ENCODE measurements around the gene GIGYF2.
"Not testable (repeated sequence)": the region's sequence is repeated elsewhere in the genome, so short reads cannot be mapped to it uniquely, and the experiment has no call there.

GIGYF2 gene

DNA sequence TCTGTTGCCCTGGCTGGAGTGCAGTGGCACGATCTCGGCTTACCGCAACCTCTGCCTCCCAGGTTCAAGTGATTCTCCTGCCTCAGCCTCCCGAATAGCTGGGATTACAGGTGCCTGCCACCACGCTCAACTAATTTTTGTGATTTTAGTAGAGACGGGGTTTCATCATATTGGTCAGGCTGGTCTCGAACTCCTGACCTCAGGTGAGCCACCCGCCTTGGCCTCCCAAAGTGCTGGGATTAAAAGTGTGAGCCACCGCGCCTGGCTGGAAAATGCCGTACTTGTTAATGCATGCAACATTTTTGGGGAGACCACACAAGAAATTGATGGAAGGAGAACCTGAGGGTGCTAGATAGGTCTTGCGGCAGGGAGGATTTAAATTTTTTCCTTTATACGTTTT, 6.0 kb upstream of the GIGYF2 start:
- H3K4me1 ChIP-seq (ENCODE audit: control insufficient read depth, insufficient read depth, low read length); H3K27me3 ChIP-seq (ENCODE audit: control insufficient read depth, insufficient read depth, low read length); H3K9me3 ChIP-seq (replicated peaks; ENCODE audit: low read length); H3K4me3 ChIP-seq (ENCODE audit: low read length); H3K36me3 ChIP-seq (ENCODE audit: insufficient read depth, low read length); H3K4me2 ChIP-seq (ENCODE audit: low read length); H3K9ac ChIP-seq (ENCODE audit: low read depth, low read length): not testable (repeated sequence)

DNA sequence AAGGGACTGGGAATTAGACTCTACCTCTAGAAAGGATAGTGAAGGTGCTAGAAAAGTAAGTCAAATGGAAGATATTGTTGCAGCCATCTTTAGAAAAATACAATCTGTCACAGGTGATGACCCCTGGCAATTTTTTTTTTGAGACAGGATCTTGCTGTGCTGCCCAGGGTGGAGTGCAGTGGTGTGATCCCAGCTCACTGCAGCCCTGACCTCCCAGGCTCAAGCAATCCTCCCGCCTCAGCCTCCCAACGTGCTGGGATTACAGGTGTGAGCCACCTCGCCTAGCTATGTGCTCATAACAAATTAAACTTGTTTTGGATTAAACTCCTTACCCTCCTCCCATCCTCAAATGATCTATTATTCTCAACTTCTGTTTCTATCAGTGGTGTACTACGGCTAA, 3.8 kb upstream of the GIGYF2 start:
- H3K4me3 ChIP-seq (ENCODE audit: low read length): no peak overlapping the region
- H3K27me3 ChIP-seq (ENCODE audit: control insufficient read depth, insufficient read depth, low read length): no peaks in the 10 kb centered on the region
- H3K4me2 ChIP-seq (ENCODE audit: low read length): no peak overlapping the region
- no peaks in the 10 kb centered on the region for H3K36me3 ChIP-seq (ENCODE audit: insufficient read depth, low read length)
- H3K4me1 ChIP-seq (ENCODE audit: control insufficient read depth, insufficient read depth, low read length): peaks cover 6% of the 10 kb centered on the region
- no peak overlapping the region for H3K9ac ChIP-seq (ENCODE audit: low read depth, low read length)
- no peaks in the 10 kb centered on the region for H3K9me3 ChIP-seq (replicated peaks; ENCODE audit: low read length)

DNA sequence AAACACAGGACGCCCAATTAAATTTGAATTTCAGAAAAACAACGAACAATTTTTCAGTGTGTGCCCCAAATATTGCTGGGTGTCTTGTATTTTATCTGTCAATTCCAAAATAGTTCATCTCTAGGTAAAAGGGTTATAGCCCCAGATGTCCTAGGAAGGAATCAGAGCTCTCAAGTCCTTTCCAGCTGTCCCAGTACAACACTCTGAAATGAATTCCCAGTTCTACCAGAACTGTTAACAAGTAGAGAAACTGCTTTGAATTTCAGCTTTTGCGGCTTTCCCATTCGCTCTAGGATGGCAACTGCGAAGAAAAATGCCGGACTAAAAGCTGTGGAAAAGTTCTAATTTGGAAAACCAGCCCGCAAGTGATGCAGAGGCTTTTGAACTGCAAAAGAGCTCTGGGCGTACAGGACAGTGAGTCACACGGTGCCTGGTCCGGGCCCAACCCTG, 497 bp upstream of the GIGYF2 start:
- Histone ChIP-seq H3K9ac (ENCODE audit: low read depth, low read length) (peak overlapping the region; percentile 78), H3K36me3 (ENCODE audit: insufficient read depth, low read length) (no peaks in the 10 kb centered on the region), H3K4me2 (ENCODE audit: low read length) (peak overlapping the region; percentile 95), H3K9me3 (replicated peaks; ENCODE audit: low read length) (no peaks in the 10 kb centered on the region), H3K27me3 (ENCODE audit: control insufficient read depth, insufficient read depth, low read length) (no peaks in the 10 kb centered on the region), H3K4me1 (ENCODE audit: control insufficient read depth, insufficient read depth, low read length) (peaks cover 19% of the 10 kb centered on the region), H3K4me3 (ENCODE audit: low read length) (peak overlapping the region; percentile 96)

DNA sequence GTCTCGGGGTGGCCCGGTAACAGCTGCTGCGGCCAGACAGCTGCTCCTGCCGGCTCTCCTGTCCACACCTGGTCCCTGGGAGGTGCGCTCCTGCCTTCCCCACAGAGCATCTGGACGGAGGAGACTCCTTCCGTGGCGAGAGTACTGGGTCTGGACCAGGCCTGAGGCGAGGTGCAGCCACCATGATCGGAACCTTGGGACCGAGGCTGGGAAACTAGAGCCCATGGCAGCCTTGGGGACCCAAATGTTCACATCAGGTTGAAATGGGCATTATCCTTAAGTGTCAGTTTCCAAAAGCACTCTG, 628 bp downstream of the GIGYF2 start:
- Histone ChIP-seq H3K27me3 (ENCODE audit: control insufficient read depth, insufficient read depth, low read length) (no peaks in the 10 kb centered on the region), H3K36me3 (ENCODE audit: insufficient read depth, low read length) (no peaks in the 10 kb centered on the region), H3K9ac (ENCODE audit: low read depth, low read length) (peak overlapping the region; percentile 96), H3K4me2 (ENCODE audit: low read length) (peak overlapping the region; percentile 84), H3K4me1 (ENCODE audit: control insufficient read depth, insufficient read depth, low read length) (peaks cover 19% of the 10 kb centered on the region), H3K9me3 (replicated peaks; ENCODE audit: low read length) (no peaks in the 10 kb centered on the region), H3K4me3 (ENCODE audit: low read length) (peak overlapping the region; percentile 96)

DNA sequence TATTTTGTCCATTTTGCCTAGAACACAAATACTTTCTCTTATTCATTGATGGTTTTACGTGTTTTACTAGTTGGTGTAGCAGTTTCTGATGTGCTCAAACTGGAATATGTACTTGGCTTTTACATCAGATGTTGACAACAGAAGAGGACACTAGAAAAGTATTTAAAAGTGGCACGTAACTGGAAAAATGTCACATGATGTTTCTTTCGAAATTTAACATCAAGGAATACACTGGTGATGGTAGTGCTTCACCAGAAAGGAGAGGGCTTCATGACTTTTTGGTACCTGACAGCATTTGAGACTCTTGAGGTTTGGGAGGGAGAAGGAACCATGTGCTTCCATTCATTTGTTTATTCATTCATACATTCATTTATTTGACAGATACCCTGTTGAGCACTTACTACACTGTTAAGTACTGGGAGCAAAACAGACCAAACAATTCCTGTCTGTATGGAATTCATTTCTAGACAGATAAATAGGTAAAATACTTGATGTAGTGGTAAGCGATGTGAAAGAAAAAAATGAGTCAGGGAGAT, 1.5 kb downstream of the GIGYF2 start:
- Histone ChIP-seq H3K4me3 (ENCODE audit: low read length) (peak overlapping the region; percentile 96), H3K4me2 (ENCODE audit: low read length) (peak overlapping the region; percentile 84), H3K36me3 (ENCODE audit: insufficient read depth, low read length) (peaks cover 4% of the 10 kb centered on the region), H3K9me3 (replicated peaks; ENCODE audit: low read length) (no peaks in the 10 kb centered on the region), H3K4me1 (ENCODE audit: control insufficient read depth, insufficient read depth, low read length) (peaks cover 19% of the 10 kb centered on the region), H3K27me3 (ENCODE audit: control insufficient read depth, insufficient read depth, low read length) (no peaks in the 10 kb centered on the region), H3K9ac (ENCODE audit: low read depth, low read length) (peak overlapping the region; percentile 96)

DNA sequence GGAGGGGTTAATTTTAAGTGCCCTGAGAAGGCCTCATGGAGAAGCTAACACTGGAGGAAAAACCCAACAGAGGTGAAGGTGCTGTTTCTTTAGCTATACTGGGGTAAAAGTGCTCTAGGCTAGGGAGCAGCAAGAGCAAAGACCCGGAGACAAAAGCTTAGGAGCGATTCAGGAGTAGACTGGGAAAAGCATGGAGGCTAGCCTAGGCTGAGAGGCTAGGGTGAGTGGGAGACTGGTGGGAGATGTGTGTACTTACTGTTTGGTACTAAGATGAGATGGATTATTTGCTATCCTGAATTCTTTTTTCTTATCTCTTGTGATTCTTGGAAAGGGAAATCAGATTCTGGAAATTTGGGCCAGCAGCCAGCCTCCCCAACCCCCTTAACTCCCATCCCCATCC, 2.0 kb downstream of the GIGYF2 start:
- peak overlapping the region; percentile 96 for H3K4me3 ChIP-seq (ENCODE audit: low read length)
- peaks cover 19% of the 10 kb centered on the region for H3K4me1 ChIP-seq (ENCODE audit: control insufficient read depth, insufficient read depth, low read length)
- H3K4me2 ChIP-seq (ENCODE audit: low read length): peak overlapping the region; percentile 84
- H3K36me3 ChIP-seq (ENCODE audit: insufficient read depth, low read length): peaks cover 8% of the 10 kb centered on the region
- peak overlapping the region; percentile 96 for H3K9ac ChIP-seq (ENCODE audit: low read depth, low read length)
- no peaks in the 10 kb centered on the region for H3K27me3 ChIP-seq (ENCODE audit: control insufficient read depth, insufficient read depth, low read length)
- no peaks in the 10 kb centered on the region for H3K9me3 ChIP-seq (replicated peaks; ENCODE audit: low read length)

DNA sequence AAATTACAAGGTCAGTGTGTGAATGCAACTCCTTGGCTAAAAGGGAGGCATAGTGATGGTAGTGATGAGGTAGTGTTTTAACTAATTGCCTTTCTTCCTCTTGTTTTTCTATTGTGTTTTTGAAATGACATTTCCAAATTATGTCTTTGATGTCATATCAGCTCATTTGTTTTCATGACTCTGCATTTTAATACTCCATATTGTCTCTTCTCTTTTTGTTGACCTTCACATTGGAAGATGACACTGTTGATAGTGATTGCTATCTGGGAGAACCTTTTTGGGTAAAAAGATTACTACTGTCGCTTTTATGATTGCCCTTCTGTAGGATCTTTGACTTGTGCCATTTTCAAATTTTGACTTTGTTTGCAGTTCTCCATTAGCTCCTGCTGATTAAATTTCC, 3.0 kb downstream of the GIGYF2 start:
- Histone ChIP-seq H3K9me3 (replicated peaks; ENCODE audit: low read length) (no peaks in the 10 kb centered on the region), H3K27me3 (ENCODE audit: control insufficient read depth, insufficient read depth, low read length) (no peaks in the 10 kb centered on the region), H3K36me3 (ENCODE audit: insufficient read depth, low read length) (peaks cover 8% of the 10 kb centered on the region), H3K4me1 (ENCODE audit: control insufficient read depth, insufficient read depth, low read length) (peaks cover 19% of the 10 kb centered on the region), H3K9ac (ENCODE audit: low read depth, low read length) (no peak overlapping the region), H3K4me2 (ENCODE audit: low read length) (peak overlapping the region; percentile 84), H3K4me3 (ENCODE audit: low read length) (no peak overlapping the region)

DNA sequence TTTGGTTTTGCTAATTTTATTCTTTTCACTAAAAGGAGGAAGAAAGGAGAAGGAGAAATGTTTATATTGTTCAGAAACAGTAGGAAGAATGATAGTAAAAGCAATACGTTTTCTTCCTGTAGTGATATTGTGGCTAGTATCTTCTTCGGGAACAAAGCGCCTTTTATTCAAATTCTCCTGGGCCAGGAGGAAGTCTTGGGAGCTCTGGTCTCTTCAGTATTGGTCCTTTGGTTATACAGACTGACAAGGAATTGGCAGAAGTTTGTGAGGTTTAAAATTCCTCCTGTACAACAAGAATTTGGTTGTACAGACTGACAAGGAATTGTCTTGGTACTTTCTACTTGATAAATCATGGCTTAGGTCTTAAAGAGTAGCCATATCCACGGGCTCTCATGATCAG, 9.9 kb downstream of the GIGYF2 start:
- Histone ChIP-seq H3K4me2 (ENCODE audit: low read length) (no peak overlapping the region), H3K9ac (ENCODE audit: low read depth, low read length) (no peak overlapping the region), H3K4me1 (ENCODE audit: control insufficient read depth, insufficient read depth, low read length) (no peaks in the 10 kb centered on the region), H3K4me3 (ENCODE audit: low read length) (no peak overlapping the region), H3K27me3 (ENCODE audit: control insufficient read depth, insufficient read depth, low read length) (no peaks in the 10 kb centered on the region), H3K9me3 (replicated peaks; ENCODE audit: low read length) (no peaks in the 10 kb centered on the region), H3K36me3 (ENCODE audit: insufficient read depth, low read length) (peaks cover 26% of the 10 kb centered on the region)

DNA sequence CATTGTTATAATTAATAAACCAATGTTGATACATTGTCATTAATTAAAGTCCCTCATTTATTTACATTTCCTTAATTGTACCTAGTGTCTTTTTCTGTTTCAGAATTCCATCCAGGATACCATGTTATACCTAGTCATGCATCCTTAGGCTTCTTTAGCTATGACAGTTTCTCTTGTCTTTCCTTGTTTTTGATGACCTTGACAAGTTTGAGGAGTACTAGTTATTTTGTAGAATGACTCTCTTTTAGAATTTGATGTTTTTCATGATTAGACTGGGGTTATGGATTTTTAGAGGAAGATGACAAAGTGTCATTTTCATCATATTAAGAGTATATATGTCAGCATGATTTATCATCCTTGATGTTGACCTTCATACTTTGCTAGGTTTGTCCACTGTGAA, 16.4 kb downstream of the GIGYF2 start:
- H3K36me3 ChIP-seq (ENCODE audit: insufficient read depth, low read length): peaks cover 12% of the 10 kb centered on the region
- no peaks in the 10 kb centered on the region for H3K27me3 ChIP-seq (ENCODE audit: control insufficient read depth, insufficient read depth, low read length)
- H3K4me2 ChIP-seq (ENCODE audit: low read length): no peak overlapping the region

DNA sequence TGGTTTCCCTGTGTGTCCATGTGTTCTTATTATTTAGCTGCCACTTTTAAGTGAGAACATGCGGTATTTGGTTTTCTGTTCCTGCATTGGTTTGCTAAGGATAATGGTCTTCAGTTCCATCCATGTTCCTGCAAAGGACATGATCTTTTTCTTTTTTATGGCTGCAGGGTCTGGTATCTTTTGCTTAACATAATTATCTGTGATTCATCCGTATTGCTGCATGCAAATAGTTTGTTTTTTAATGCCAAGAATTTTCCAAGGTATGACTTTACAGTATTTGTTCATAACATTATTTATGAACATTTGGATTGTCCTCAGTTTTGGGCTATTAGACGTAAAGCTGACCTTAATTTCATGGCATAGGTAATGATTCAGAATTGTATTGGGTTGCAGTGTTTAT, 17.8 kb downstream of the GIGYF2 start:
- H3K4me1 ChIP-seq (ENCODE audit: control insufficient read depth, insufficient read depth, low read length): peaks cover 9% of the 10 kb centered on the region
- H3K4me3 ChIP-seq (ENCODE audit: low read length): no peak overlapping the region
- no peak overlapping the region for H3K4me2 ChIP-seq (ENCODE audit: low read length)
- no peaks in the 10 kb centered on the region for H3K9me3 ChIP-seq (replicated peaks; ENCODE audit: low read length)
- H3K36me3 ChIP-seq (ENCODE audit: insufficient read depth, low read length): peaks cover 16% of the 10 kb centered on the region
- H3K9ac ChIP-seq (ENCODE audit: low read depth, low read length): no peak overlapping the region
- H3K27me3 ChIP-seq (ENCODE audit: control insufficient read depth, insufficient read depth, low read length): no peaks in the 10 kb centered on the region

More for the DNA sequence above, 16.4 kb downstream of the GIGYF2 start:
- no peaks in the 10 kb centered on the region for H3K9me3 ChIP-seq (replicated peaks; ENCODE audit: low read length)
- peaks cover 9% of the 10 kb centered on the region for H3K4me1 ChIP-seq (ENCODE audit: control insufficient read depth, insufficient read depth, low read length)
- H3K9ac ChIP-seq (ENCODE audit: low read depth, low read length): no peak overlapping the region
- no peak overlapping the region for H3K4me3 ChIP-seq (ENCODE audit: low read length)

DNA sequence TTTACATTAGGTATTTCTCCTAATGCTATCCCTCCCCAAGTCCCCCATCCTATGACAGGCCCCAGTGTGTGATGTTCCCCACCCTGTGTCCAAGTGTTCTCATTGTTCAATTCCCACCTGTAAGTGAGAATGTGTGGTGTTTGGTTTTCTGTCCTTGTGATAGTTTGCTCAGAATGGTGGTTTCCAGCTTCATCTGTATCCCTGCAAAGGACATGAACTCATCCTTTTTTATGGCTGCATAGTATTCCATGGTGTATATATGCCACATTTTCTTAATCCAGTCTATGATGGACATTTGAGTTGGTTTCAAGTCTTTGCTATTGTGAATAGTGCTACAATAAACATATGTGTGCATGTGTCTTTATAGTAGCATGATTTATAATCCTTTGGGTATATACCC, 22.9 kb downstream of the GIGYF2 start:
- H3K4me2 ChIP-seq (ENCODE audit: low read length); H3K4me1 ChIP-seq (ENCODE audit: control insufficient read depth, insufficient read depth, low read length); H3K4me3 ChIP-seq (ENCODE audit: low read length); H3K9me3 ChIP-seq (replicated peaks; ENCODE audit: low read length); H3K27me3 ChIP-seq (ENCODE audit: control insufficient read depth, insufficient read depth, low read length); H3K9ac ChIP-seq (ENCODE audit: low read depth, low read length): not testable (repeated sequence)
- H3K36me3 ChIP-seq (ENCODE audit: insufficient read depth, low read length): peaks cover 26% of the 10 kb centered on the region

DNA sequence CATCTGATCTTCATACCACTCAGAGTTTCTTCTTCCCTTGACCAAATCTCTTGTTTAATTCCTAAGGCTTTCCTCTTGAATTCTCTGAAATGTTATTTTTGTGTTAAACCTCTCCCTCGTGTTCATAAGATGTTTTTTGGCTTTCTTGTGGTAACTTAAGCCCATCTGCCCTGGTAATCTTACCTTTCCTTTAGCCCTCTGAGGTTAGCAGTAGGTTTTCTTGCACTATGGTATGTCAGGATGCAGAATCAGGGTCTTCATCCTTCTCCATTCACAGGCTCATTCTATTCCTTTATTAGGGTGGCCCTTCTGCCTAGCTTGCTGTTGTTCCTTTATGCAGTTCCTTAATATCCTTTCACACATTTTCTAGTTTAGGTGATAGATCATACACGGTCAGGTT, 24.1 kb downstream of the GIGYF2 start:
- Histone ChIP-seq H3K9me3 (replicated peaks; ENCODE audit: low read length) (no peaks in the 10 kb centered on the region), H3K4me1 (ENCODE audit: control insufficient read depth, insufficient read depth, low read length) (no peaks in the 10 kb centered on the region), H3K27me3 (ENCODE audit: control insufficient read depth, insufficient read depth, low read length) (no peaks in the 10 kb centered on the region), H3K36me3 (ENCODE audit: insufficient read depth, low read length) (peaks cover 32% of the 10 kb centered on the region), H3K4me3 (ENCODE audit: low read length) (no peak overlapping the region), H3K9ac (ENCODE audit: low read depth, low read length) (no peak overlapping the region), H3K4me2 (ENCODE audit: low read length) (no peak overlapping the region)

Data from skeletal muscle satellite cell (primary cell).